HG03354 (cell line): ENCODE measurements around the gene ACSBG1.
"Not testable (repeated sequence)": the region's sequence is repeated elsewhere in the genome, so short reads cannot be mapped to it uniquely, and the experiment has no call there.

Source experiments
- ATAC-seq: cut with Tn5 transposase; IDR thresholded peaks from one replicate; pipeline ENCODE4 v1.9.1; 2021; ENCODE audit warnings: mild to moderate bottlenecking; ENCODE audit not compliant: unreplicated experiment, poor library complexity, severe bottlenecking

The ACSBG1 gene

GRCh38 chr15:78256044-78256437 is 21.7 kb upstream of the ACSBG1 start:
- no peak for ATAC-seq

GRCh38 chr15:78255421-78256043 is 21.2 kb upstream of the ACSBG1 start:
- ATAC-seq = no peak

DNA sequence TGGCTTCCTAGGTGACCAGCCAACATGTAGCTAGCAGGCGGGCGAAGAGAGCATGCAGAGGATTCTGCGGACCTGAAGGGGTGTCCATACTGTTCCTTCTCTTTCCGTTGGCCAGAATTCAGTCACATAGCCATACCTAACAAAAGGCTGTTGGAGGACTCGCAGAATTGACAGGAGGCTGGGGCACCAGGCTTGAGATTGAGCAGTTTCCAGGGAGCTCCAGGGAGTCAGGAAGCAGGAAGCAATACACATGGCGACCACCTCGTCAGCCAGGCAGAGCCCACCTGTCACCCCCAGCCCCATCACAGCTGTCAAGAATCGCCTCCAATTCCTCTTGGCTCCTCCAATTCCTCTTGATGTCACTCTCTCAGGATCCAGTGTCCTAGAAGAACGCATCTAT is 16.8 kb upstream of the ACSBG1 start:
- ATAC-seq = no peak

GRCh38 chr15:78249131-78249530 is 14.8 kb upstream of the ACSBG1 start:
- ATAC-seq = no peak

GRCh38 chr15:78247911-78248310 is 13.5 kb upstream of the ACSBG1 start:
- no peak for ATAC-seq

- not testable (repeated sequence) for ATAC-seq
These were observed 11.7 kb upstream of the ACSBG1 start for GRCh38 chr15:78245976-78246620.

DNA sequence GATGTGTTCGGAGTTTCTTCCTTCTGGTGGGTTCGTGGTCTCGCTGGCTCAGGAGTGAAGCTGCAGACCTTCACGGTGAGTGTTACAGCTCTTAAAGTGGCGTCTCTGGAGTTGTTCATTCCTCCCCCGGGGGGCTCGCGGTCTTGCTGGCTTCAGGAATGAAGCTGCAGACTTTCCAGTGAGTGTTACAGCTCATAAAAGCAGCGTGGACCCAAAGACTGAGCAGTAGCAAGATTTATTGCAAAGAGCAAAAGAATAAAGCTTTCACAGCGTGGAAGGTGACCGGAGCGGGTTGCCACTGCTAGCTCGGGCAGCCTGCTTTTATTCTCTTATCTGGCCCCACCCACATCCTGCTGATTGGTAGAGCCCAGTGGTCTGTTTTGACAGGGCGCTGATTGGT is 11.0 kb upstream of the ACSBG1 start:
- not testable (repeated sequence) for ATAC-seq

GRCh38 chr15:78244893-78245292 is 10.5 kb upstream of the ACSBG1 start:
- ATAC-seq = no peak

GRCh38 chr15:78244101-78244500 is 9.7 kb upstream of the ACSBG1 start:
- ATAC-seq = no peak

DNA sequence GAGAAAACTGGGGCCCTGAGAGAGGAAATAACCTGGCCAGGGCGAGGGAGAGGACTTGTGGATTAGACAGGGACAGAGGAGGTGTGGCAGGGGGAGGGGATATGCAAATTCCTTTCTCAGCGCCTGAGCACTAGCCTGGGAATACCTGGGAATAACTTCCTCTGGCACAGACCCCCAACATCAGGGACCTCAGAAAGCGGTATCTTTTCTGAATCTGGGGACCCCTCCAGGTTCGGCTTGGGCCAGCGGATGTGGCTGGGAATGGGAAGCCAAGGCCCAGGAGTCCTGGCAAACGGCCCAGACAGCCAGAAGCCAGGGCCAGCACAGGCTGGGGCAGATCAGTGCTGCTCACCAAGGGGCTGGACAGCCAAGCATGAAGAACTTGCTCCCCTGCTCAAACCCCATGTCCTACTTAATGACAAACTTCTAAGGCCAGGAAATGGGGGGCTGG is 9.2 kb upstream of the ACSBG1 start:
- no peak for ATAC-seq

- ATAC-seq = no peak
These were observed 8.7 kb upstream of the ACSBG1 start for GRCh38 chr15:78243058-78243457.

GRCh38 chr15:78242128-78242527 is 7.8 kb upstream of the ACSBG1 start:
- ATAC-seq = no peak

DNA sequence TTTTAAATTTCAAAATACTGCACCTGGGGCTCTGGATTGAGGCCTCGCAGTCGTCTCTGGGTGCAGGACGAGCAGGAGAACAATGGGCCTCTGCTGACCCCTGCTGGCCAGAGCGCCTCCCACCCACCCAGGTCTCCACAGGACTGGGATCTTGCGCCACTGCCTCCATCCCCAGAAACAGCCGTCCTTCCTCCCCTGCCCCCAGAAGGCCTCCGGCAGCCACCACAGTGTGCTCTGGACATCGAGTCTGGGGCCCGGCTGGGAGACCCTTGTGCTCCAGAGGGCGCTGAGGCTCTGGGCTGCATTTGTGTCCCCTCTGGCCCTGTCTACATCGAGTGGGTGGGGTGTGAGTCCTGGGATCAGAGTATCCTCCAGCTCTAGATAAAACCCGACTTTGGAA is 6.7 kb upstream of the ACSBG1 start:
- peak; percentile 46 for ATAC-seq

DNA sequence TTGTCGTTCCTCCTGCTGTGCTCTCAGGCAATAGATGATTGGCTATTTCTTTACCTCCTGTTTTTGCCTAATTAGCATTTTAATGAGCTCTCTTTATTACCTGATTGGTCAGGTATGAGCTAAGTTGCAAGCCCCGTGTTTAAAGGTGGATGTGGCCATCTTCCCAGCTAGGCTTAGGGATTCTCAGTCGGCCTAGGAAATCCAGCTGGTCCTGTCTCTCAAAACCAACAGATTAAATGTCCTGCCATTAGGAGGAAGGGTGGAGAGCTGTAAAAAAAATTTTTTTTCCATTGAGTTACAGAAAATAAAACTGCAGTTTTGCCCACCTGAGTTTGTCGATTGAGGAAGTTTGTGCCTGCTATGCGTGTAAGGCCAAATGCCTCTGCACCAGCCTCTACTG is 5.4 kb upstream of the ACSBG1 start:
- no peak for ATAC-seq

DNA sequence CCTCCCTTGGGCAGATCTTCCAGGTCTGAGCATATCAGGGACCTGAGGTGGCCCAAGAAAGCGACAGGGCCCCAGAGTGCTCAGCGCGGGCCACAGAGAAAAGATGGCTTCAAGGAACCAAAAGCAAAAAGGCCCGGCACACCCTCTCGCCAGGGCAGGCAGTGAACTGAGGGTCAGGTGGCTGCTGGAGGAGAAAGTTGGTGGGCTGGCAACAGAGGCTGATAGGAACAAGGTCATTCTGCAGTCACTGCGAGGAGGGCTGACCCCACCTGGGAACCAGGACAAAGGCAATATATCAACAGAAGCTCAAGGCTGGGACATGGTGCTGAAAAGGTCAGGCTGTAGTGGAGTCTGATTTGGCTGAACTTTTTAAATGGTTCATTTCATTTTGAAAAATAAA is 2.8 kb upstream of the ACSBG1 start:
- ATAC-seq = no peak

DNA sequence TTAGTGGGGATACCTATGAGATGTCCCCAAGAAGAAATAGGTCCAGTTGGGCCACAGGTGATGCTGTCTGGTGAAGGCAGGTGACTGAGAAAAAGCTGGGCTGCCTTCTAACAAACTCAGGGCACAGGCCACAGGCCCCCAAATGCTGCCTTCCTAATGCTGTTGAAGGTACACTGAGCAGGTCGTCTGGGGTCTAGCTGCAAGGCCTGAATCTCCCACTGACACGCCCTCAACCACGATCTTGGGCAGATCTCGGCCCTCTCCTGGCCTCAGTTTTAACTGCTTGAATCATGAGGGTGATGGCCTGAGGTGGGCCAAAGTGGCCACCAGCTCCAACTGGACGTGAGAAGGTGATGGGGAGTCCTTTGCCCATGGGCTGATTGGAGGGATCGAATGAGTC is 2.1 kb upstream of the ACSBG1 start:
- ATAC-seq = no peak

DNA sequence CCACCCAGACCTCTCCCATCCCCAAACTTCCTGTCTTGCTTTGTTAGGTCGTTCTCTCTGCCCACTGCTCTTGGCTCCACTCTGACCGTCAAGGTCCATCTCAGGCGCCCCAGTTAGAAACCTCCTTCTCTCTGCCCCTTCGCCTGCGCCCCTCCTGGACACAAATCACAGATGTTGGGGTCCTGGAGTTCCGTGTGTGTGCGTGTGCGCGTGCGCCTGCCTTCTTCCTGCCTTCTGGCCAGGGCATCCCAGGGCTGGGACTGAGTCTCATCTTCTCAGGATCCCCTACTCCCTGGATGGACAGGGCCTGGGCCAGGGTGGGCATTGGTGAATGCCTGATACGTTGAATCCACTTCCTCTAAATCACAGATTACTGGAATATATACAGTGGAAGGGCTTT is 869 bp downstream of the ACSBG1 start:
- no peak for ATAC-seq

GRCh38 chr15:78232951-78233350 is 1.4 kb downstream of the ACSBG1 start:
- no peak for ATAC-seq

DNA sequence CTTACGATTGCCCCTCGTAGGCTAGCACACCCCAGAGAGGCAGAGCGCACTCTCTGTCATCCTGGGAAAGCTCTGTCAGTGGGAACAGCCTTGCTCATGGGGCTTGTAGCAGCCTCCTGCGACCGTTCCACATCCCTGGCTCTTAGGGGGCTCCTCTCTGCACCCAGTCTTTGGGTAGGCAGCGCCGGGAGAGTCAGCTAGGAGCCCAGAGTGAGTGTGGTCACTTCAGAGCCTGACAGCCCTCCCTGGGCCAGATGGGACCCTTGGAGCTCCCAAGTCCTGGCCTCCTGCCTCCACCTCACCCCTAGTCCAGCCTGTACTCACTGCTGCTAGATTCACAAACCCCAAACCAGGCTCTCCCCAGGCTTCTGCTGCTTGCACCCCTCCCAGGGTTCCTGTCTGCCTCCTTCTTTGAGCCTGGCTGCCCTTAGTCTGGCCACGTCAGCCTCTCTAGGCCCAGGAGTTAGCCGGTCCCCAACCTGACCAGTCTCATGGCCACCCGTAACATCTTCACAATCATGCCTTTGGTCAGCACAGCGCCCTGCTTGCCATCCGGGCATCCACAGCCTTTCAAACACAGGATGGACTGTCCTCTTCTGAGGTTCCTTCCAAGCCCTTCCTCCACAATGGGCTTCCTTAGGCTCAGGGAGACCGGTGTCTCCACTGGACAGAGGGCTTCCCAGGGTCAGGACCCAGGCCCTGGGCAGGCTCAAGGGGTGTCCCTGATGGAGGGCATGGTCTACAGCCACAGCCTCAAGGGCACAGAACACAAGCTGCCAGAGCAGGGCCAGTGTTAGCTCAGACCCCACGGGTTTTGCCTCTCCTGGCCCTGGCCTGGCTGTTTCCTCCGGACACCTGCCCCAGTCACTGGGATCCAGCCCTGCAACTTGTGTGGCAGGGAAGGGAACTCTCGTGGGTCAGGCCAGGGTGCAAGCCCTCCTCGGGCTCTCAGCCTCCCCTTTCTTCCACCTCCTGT is 4.6 kb downstream of the ACSBG1 start:
- ATAC-seq = no peak

GRCh38 chr15:78228356-78228996 is 5.9 kb downstream of the ACSBG1 start:
- ATAC-seq = no peak
